Stimulated activated naive CD8-positive, alpha-beta T cell treated with anti-CD3 and anti-CD28 coated beads, Interleukin-15, Interleukin-2, amounts not matched to agents 100 ng/mL and 50 ng/mL, for 24 hours (primary cell): ENCODE measurements around the gene CEACAM16.
"Not testable (repeated sequence)": the region's sequence is repeated elsewhere in the genome, so short reads cannot be mapped to it uniquely, and the experiment has no call there.

Experiments used
- H3K27ac Mint-ChIP-seq: one replicate; pipeline ENCODE4 v1.8.0; 2021; ENCODE audit warnings: mild to moderate bottlenecking, mixed read lengths
- H3K27me3 Mint-ChIP-seq: one replicate; pipeline ENCODE4 v1.8.0; 2021; ENCODE audit warnings: mixed read lengths
- H3K36me3 Mint-ChIP-seq: one replicate; pipeline ENCODE4 v1.8.0; 2021; ENCODE audit warnings: low read depth, mixed read lengths
- H3K4me1 Mint-ChIP-seq: one replicate; pipeline ENCODE4 v1.8.0; 2021; ENCODE audit warnings: low read depth, mixed read lengths
- H3K4me3 Mint-ChIP-seq: one replicate; pipeline ENCODE4 v1.8.0; 2021; ENCODE audit warnings: mild to moderate bottlenecking, mixed read lengths
- H3K9me3 Mint-ChIP-seq: one replicate; pipeline ENCODE4 v1.8.0; 2021; ENCODE audit warnings: mixed read lengths

The CEACAM16 gene

GRCh38 chr19:44668985-44669764, 29.8 kb upstream of the CEACAM16 start:
- Mint-ChIP-seq H3K4me3 (no peak overlapping the region), H3K27me3 (no peaks in the 10 kb centered on the region), H3K36me3 (no peaks in the 10 kb centered on the region), H3K27ac (peak overlapping the region; percentile 10), H3K9me3 (no peaks in the 10 kb centered on the region), H3K4me1 (no peaks in the 10 kb centered on the region)

- H3K36me3 Mint-ChIP-seq, H3K27ac Mint-ChIP-seq, H3K9me3 Mint-ChIP-seq, H3K27me3 Mint-ChIP-seq, H3K4me1 Mint-ChIP-seq, H3K4me3 Mint-ChIP-seq: not testable (repeated sequence)
These were observed 28.9 kb upstream of the CEACAM16 start for GRCh38 chr19:44670027-44670426.

GRCh38 chr19:44671400-44671799, 27.6 kb upstream of the CEACAM16 start, which contains the start of gene CEACAM19:
Gene CEACAM19 (plus strand): TSS chr19:44671482. CDS start chr19:44671932, 450 bp downstream.
- Mint-ChIP-seq H3K36me3 (no peaks in the 10 kb centered on the region), H3K4me1 (no peaks in the 10 kb centered on the region), H3K9me3 (no peaks in the 10 kb centered on the region), H3K27me3 (no peaks in the 10 kb centered on the region), H3K4me3 (no peak within 1 kb of the TSS), H3K27ac (no peak within 1 kb of the TSS)

GRCh38 chr19:44672226-44672625, 26.7 kb upstream of the CEACAM16 start:
- H3K4me1 Mint-ChIP-seq, result no peaks in the 10 kb centered on the region
- no peaks in the 10 kb centered on the region for H3K9me3 Mint-ChIP-seq
- H3K4me3 Mint-ChIP-seq, result no peak overlapping the region
- no peaks in the 10 kb centered on the region for H3K36me3 Mint-ChIP-seq
- no peak overlapping the region for H3K27ac Mint-ChIP-seq
- H3K27me3 Mint-ChIP-seq, result no peaks in the 10 kb centered on the region

GRCh38 chr19:44673510-44673909, 25.4 kb upstream of the CEACAM16 start:
- Mint-ChIP-seq H3K4me1 (no peaks in the 10 kb centered on the region), H3K27ac (no peak overlapping the region), H3K36me3 (no peaks in the 10 kb centered on the region), H3K9me3 (no peaks in the 10 kb centered on the region), H3K27me3 (no peaks in the 10 kb centered on the region), H3K4me3 (no peak overlapping the region)

- Mint-ChIP-seq H3K4me3 (no peak overlapping the region), H3K4me1 (no peaks in the 10 kb centered on the region)
These were observed 23.4 kb upstream of the CEACAM16 start for GRCh38 chr19:44675521-44675920.

GRCh38 chr19:44677019-44677811, 21.7 kb upstream of the CEACAM16 start:
- Mint-ChIP-seq H3K27me3 (no peaks in the 10 kb centered on the region), H3K4me1 (no peaks in the 10 kb centered on the region), H3K4me3 (no peak overlapping the region), H3K27ac (no peak overlapping the region), H3K36me3 (no peaks in the 10 kb centered on the region), H3K9me3 (no peaks in the 10 kb centered on the region)

More at GRCh38 chr19:44675521-44675920, 23.4 kb upstream of the CEACAM16 start:
- Mint-ChIP-seq H3K27ac (no peak overlapping the region), H3K27me3 (no peaks in the 10 kb centered on the region), H3K9me3 (no peaks in the 10 kb centered on the region), H3K36me3 (no peaks in the 10 kb centered on the region)

- no peaks in the 10 kb centered on the region for H3K36me3 Mint-ChIP-seq
- no peak overlapping the region for H3K27ac Mint-ChIP-seq
- H3K4me3 Mint-ChIP-seq, result no peak overlapping the region
These were observed 18.4 kb upstream of the CEACAM16 start for GRCh38 chr19:44680536-44680935.

GRCh38 chr19:44681992-44682790, 16.8 kb upstream of the CEACAM16 start:
- peaks cover 11% of the 10 kb centered on the region for H3K27me3 Mint-ChIP-seq
- H3K4me3 Mint-ChIP-seq, result no peak overlapping the region
- H3K36me3 Mint-ChIP-seq, result no peaks in the 10 kb centered on the region
- no peak overlapping the region for H3K27ac Mint-ChIP-seq
- no peaks in the 10 kb centered on the region for H3K9me3 Mint-ChIP-seq
- H3K4me1 Mint-ChIP-seq, result peaks cover 22% of the 10 kb centered on the region

More at GRCh38 chr19:44680536-44680935, 18.4 kb upstream of the CEACAM16 start:
- H3K27me3 Mint-ChIP-seq, result peaks cover 5% of the 10 kb centered on the region
- H3K4me1 Mint-ChIP-seq, result peaks cover 16% of the 10 kb centered on the region
- no peaks in the 10 kb centered on the region for H3K9me3 Mint-ChIP-seq

- Mint-ChIP-seq H3K27ac (no peak overlapping the region), H3K27me3 (peaks cover 14% of the 10 kb centered on the region)
These were observed 16.1 kb upstream of the CEACAM16 start for GRCh38 chr19:44682807-44683206.

GRCh38 chr19:44683434-44684210, 15.3 kb upstream of the CEACAM16 start:
- Mint-ChIP-seq H3K27me3 (peaks cover 16% of the 10 kb centered on the region), H3K27ac (no peak overlapping the region)

More at GRCh38 chr19:44682807-44683206, 16.1 kb upstream of the CEACAM16 start:
- H3K4me3 Mint-ChIP-seq, result no peak overlapping the region
- peaks cover 22% of the 10 kb centered on the region for H3K4me1 Mint-ChIP-seq
- H3K36me3 Mint-ChIP-seq, result no peaks in the 10 kb centered on the region
- no peaks in the 10 kb centered on the region for H3K9me3 Mint-ChIP-seq

GRCh38 chr19:44684396-44684795, 14.6 kb upstream of the CEACAM16 start:
- H3K27ac Mint-ChIP-seq, H3K4me3 Mint-ChIP-seq, H3K36me3 Mint-ChIP-seq, H3K9me3 Mint-ChIP-seq: not testable (repeated sequence)
- Mint-ChIP-seq H3K4me1 (peaks cover 26% of the 10 kb centered on the region), H3K27me3 (peaks cover 16% of the 10 kb centered on the region)

More at GRCh38 chr19:44683434-44684210, 15.3 kb upstream of the CEACAM16 start:
- peaks cover 22% of the 10 kb centered on the region for H3K4me1 Mint-ChIP-seq
- H3K36me3 Mint-ChIP-seq, result no peaks in the 10 kb centered on the region
- no peaks in the 10 kb centered on the region for H3K9me3 Mint-ChIP-seq
- no peak overlapping the region for H3K4me3 Mint-ChIP-seq

GRCh38 chr19:44684892-44685863, 13.8 kb upstream of the CEACAM16 start:
- peaks cover 16% of the 10 kb centered on the region for H3K27me3 Mint-ChIP-seq
- peak overlapping the region; percentile 71 for H3K27ac Mint-ChIP-seq
- peak overlapping the region; percentile 67 for H3K4me3 Mint-ChIP-seq
- H3K9me3 Mint-ChIP-seq, result no peaks in the 10 kb centered on the region
- H3K36me3 Mint-ChIP-seq, result no peaks in the 10 kb centered on the region
- H3K4me1 Mint-ChIP-seq, result peaks cover 26% of the 10 kb centered on the region
